CD4-positive, alpha-beta T cell treated with Interleukin-12 subunit alpha and Interleukin-12 subunit beta, for 1 hour (primary cell): Measurements from ENCODE around the gene APOL4.
A peak's percentile ranks its signal among the peaks of the same experiment; 100 is the strongest.
"Not testable (repeated sequence)": the region's sequence is repeated elsewhere in the genome, so short reads cannot be mapped to it uniquely, and the experiment has no call there.

Source experiments
- DNase-seq: peaks from one replicate; pipeline ENCODE4 v3.0.0-alpha.2; 2020

Gene APOL4

DNA sequence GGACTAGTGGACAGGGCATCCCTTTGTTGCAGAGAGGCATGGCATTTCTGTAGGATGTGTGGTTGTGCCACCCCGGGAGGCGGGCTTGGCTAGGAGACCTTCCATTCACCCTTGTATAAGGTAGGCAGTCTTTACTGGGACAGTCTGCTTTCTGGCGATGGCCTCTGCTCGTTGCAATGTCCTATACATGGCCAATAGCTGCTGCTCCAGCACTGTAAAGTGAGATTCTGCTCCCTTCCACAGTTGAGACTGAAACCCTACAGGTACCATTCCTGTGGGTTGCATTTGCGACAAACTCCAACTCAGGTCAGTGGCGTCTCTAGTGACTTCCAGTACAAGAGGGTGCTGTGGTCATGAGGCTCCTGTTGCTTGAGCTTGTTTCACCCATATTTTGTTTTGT, 20.7 kb downstream of the APOL4 start:
- no peak for DNase-seq

DNA sequence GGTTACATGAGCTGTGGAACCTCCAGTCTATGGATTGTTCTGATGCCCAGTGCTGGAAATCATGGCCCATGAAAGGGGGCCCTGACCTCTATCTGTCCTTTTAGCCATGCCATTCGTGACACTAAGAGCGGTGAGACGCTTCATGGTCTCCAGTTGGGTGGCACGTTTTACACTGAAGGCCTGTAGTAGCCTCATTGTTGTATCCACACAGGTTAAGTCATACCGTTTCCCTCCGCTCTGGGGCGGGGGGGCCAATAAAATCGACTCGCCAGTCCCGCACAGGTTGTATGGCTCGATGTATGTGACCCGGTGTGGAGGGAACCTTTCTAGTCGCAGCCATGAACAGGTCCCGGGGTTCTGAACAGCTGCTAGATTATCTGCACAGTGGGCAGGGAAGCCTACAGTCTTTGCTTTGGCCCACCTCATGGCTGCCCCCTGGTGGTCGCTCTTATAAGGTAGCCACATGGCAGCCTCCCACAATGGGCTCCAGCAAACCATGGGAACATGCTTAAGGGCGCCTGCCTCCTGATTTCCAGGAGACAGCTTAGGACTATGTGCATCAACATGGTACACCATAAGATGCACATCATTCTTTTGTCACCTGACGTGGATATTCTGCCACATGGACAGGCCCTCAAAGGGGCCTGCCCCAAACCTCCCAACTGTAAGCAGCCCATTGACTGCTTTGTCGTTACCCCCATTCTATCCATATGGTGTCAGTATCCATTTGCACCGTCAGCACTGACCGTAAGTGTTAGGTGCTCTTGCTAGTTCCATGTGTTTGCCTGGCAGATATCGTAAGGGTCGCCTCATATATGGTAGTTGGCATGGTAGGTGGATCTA, 21.4 kb downstream of the APOL4 start:
- peak; percentile 85 for DNase-seq

DNA sequence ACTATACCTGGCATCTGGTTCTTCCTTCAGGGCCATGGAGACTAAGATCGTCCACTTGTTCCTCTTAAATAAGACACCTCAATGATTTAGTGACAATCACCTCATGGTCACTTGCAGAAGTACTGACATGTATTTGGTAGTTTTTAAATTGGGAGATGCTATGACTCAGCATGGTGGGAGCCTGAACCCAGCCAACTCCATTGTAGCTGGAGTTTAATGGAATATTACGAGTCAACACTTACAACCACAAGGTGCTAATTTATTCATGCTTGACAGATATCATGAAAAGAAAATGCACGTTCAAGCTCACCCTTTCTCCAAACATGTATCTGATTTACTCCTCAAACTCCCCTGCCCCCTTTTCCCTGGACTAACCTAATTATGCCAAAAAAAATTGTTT, 24.4 kb downstream of the APOL4 start:
- DNase-seq, result no peak

DNA sequence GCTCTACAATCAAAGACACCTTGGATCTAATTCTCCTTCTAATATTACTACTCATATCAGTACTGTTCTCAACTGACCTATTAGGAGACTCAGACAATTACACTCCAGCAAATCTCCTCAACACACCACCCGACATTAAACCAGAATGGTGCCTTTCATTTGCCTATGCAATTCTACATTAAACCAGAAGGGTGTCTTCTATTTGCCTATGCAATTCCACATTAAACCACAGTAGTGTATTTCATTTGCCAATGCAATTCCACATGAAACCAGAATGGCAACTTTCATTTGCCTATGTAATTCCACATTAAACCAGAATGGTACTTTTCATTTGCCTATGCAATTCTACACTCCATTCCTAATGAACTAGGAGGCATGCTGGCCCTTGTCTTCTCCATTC, 25.7 kb downstream of the APOL4 start:
- DNase-seq, result no peak

DNA sequence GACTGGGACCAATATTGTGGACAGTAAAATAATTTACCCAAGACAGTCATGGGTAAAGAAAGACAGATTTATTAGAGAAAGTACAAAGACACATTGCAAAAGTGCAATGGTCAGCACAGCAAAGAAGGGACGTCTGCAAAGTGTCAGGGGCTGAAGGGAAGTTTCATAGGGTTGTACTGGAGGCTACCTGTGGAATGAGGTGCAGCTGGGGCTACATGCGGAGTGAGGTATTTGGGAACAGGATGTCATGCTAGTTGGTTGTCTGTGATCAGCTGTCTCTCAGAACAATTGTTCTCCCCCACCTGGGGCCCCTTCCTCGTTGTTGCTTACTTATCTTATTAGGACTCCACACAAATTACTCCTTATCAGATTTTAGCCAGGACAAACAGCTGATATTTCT, 29.7 kb downstream of the APOL4 start:
- no peak for DNase-seq

DNA sequence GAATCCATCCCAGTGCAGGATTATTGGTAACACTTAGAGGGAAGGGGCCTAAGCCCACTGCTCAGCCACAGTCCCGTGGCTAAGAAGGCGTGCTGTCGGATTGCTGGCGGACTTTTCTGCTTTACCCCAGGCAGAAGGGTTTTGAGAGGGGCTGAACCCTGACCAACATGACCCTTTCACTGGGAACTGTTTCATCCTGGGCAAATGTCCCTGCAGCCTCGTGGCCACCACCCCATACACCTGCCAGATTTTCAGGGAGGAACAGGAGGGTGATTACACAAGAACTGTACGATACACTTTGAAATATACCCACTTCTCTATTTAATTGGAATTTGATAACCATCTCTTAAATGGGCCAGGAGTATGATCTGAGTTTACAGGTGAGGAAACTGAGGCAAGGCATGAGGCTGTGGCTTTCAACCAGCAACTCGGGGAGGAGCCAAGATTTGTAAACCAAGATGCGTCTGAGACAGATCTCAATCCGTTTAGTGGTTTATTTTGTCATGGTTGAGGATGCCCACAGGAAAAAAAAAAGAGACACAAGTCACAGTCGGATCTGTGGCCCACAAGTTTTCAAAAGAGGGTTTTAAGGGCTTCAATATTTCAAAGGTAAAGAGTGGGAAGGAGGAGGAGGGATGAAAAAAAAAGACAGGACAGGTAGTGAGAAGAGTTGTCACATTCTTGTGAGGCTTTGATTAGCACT, 34.9 kb downstream of the APOL4 start:
- DNase-seq, result no peak

DNA sequence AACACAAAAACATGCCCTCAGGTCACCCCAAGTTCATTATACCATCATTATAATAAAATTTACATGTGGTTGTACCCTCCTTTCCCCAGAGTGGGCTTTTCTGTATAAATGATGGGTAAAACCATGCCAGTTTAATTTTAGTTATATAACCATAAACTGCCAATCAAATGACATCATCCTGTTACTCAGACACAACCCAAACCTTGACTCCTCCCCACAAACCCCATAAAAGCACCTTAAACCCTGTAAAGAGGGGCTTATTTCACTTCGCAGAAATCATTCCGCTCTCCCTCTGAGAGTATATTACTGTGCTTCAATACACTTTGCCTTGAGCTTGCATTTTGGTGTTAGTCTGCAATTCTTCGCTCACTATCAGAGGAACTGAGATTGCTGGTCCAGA, 35.5 kb downstream of the APOL4 start:
- no peak for DNase-seq

DNA sequence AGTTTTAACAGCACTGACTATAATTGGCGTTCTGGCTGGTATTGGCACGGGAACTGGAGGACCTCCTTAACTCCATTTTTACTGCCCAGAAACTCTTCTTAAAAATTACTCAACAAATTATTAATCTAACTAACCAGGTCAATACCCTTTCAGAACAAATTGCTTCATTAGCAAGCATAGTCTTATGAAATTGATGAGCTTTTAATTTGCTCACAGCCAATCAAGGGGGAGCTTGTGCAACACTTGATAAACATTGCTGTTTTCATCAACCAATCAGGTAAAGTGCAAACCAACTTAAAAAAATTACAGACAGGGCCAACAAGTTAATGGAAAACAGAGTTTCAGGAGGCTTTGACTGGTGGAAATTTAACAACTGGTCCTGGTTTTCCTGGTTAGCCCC, 36.5 kb downstream of the APOL4 start:
- DNase-seq, result no peak

DNA sequence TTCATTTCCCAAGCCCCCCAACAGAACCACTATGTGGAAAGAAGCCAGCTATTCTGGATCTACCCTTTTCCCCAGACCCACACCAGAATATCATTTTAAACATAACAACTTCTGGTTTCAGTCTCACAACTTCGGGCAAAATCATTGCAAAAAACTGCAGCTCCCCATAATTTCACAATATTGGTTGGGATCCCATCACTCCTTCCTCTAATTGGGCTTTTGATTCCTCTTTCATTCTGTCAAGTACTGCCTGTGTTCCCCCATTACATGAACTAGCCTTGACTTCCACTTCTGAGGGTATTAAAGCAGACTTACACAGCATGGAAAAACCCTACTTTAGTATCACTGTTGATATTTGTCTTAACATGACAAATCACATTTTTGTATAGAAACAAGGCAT, 37.0 kb downstream of the APOL4 start:
- no peak for DNase-seq

DNA sequence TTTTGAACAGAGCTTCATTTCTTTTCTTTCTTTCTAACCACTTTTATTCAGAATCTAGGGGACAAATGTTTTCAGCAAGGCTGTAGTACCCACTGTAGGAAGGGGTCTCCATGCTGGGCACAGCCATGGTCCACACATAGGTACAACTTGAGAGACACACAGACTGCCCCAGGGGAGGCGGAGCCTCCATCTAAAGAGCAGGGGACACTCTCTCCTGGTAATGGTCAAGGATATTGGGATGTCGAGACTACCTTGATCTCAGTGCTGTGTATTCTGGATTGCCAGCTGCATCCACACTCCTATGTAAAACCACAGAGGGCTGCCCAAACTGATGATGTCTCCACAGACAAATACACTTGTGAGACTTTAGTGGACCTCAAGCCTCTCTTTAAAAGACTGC, 38.1 kb downstream of the APOL4 start:
- no peak for DNase-seq

DNA sequence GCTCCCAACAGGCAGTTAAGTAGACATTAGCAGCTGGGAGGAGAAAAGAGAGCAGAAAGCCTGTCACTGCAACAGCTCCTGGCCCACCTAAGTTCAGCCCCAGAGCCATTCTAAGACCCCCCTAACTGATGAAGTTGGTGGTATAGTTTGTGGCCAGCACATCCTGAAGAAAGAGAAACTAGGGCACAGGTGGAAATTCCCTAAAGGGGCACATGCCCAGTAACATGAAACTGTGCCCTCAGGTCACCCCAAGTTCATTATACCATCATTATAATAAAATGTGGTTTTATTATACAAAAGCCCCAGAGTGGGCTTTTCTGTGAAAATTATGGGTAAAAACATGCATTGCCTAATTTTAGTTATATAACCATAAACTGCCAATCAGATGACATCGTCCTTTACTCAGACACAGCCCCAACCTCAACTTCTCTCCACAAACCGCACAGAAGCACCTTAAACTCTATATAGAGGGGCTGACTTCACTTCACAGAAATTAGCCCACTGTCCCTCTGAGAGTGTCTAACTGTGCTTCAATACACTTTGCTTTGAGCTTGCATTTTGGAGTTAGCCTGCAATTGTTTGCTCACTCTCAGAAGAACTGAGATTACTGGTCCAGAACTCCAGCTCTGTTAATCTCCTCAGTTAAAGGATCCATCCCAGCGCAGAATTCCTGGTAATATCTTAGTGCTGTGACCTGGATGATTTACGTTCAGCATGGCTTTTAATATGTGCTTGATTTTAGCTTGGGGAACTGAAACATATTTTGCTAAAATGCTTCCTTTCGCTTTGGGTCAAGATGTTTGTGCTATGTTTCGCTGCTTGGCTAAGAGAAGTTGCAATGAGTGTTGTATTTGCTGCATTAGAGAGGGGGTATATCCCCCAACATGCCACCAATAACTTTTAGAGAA, 39.2 kb downstream of the APOL4 start:
- DNase-seq, result peak; percentile 79

DNA sequence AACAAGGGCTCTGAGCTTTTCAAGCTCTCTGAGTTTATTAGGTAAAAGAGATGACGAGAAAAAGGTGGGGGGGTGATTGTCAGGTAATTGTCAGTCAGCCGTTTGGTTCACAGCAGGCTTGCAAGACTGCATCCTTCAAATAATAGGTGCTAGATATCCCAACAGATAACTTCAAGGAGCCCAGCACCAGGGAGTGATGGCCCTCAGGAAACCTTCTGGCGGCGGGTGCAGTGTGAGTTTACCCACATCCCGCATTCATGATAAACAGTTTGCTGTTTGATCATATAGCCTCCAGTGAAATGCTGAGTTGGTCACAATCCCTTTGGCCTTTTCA, 39.8 kb downstream of the APOL4 start:
- not testable (repeated sequence) for DNase-seq

DNA sequence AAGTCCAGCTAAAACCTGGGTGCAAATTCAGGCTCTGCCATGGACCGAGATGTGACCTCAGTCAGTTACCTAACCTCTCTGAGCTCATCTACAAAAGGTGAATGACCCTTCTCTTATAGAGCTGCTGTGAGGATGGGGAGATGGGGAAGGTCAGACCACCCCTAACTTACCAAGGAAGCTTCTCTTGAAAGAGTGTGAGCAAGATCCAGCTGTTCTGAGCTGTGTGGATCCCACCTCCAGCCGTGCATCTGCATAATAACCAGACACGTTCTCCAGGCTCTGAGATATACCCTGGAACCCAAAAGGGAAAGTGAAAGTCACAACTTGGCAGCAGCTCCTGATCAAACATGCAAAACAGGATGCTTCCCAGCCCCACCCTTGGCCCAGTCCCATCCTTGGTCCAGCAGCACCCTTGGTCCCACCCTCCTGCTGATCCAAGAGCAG, 41.1 kb downstream of the APOL4 start, which contains the start of gene APOL3:
Gene APOL3, minus strand, starts transcription at position 257 of the 444 bp plus-strand sequence. CDS start 11,700 bp downstream, outside the sequence.
- peak; percentile 72 for DNase-seq

DNA sequence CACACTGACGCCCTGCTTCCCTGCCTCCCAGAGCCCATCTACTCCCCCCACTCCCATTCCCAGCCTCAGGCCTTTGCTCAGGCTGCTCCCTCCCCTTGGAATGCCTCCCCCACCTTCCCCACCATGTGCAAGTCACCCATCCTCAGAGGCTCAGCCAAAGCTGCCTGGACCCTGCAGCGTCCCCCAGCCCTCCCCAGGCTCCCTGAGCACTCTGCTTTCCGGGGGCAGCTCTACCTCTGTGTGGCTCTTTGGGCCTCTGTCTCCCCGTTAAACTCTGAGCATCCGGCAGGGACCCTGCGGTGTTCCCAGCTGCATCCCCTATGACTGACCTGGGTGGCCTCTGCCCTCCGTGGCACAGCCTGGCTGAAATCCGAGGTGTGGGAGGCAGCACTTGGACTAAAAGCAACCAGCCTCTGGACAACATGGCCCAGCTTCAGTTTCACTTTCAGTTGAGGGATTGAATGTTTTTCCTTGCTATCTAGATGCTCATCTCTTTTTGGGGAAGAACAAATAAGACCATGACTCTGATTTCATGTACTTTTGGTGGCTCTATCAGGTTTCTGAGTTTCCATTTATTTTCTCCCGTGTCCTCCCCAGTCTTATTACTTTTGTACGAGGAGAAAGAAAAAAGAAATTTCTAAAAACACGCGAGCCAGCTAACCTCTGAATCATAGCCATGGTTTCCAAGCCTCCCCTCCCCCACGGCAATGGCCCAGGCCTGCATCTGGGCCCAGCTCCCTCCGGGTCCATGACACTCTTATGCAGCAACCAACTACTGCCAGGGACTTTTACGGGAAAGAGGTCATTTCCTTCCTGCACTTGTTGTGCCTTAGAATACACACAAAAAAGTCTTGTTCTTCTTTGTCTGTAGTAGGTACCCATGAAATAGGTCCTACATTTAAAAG, 44.8 kb downstream of the APOL4 start:
- peak; percentile 85 for DNase-seq

DNA sequence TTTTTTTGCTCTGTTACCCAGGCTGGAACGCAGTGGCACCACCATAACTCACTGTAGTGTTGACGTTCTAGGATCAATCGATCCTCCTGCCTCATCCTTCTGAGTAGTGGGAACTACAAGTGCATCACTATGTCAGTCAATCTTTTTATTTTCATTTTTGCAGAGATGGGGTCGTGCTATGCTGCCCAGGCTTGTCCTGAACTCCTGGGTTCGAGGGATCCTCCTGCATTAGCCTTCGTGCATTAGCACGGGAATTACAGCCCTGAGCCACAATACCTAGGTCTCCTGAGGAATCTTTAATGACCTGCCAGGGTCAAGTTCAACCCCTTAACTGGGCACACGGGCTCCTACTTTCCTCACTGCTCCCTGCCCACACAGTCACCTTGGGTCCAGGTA, 45.5 kb downstream of the APOL4 start:
- no peak for DNase-seq

DNA sequence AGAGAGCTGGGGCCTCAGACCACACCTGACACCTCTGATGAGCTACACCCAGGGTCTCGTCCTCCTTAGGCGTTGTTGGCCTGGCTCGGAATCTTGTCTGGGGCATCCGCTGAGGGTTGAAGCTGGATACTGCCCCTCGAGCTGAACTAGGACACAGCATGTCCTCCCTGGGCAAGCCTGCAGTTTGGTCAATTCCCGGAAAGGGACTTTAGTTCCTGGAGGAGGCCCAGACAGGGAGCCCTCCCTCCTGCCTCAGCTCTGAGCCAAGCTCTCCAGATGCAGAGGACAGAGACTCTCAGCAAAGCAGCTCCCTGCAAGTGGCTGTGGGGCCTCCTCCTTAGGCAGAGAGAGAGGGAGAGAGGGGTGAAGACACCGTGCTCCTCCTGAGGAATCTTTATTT, 45.9 kb downstream of the APOL4 start:
- DNase-seq, result no peak

DNA sequence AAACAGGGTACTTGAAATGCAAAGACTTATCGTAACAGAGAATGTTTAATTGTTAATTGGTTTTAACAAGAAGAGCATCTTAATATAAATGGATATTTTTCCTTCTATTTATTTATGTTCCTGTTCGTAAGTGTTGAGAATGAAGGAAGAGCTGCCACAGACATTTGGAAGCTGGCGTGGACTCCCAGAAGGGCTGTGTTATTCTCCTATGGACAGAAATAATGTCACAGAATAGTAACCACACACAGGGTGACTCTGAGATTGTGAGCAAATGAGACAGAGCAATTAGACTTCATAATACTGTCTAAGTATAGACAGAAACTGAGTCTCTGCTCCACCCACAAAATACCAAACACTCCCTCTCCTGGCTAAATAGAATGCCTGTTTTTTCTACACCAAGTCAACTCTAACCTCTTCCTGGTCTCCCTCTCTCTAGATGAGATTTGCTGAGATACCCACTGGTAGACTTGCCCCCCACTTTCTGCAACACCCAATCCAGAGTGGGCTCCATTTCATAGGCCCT, 47.1 kb downstream of the APOL4 start:
- DNase-seq, result no peak

DNA sequence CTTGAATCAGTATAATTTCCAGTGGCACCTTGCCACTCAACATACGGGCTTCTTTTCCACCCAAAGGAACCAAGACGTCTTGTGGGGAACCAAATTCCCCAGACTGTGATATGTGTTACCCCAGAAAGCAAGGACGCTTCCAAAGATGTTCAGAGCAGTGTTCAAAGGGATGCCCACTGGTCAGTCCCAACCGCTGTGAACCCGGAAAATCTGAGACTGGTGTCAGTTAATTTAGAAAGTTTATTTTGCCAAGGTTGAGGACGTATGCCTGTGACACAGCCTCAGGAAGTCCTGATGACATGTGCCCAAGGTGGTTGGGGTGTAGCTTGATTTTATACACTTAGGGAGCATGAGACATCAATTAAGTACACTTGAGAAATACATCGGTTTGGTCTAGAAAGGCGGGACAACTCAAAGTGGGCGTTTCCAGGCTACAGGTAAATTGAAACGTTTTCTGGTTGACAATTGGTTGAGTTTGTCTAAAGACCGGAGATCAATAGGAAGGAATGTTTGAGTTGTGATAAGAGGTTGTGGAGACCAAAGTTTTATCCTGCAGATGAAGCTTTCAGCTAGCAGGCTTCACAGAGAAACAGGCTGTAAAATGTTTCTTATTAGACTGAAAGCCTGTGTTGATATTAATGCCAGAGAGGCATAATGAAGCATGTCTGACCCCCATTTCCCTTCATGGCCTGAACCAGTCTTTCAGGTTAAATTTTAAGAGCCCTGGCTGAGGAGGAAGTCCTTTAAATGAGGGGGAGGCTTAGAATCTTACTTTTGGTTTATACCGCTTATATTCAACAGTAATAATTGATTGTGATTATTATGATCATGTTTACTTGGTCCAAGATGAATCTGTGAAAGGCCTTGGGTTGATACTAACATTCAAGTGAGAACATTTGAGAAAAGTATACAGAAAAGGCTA, 47.8 kb downstream of the APOL4 start:
- no peak for DNase-seq

DNA sequence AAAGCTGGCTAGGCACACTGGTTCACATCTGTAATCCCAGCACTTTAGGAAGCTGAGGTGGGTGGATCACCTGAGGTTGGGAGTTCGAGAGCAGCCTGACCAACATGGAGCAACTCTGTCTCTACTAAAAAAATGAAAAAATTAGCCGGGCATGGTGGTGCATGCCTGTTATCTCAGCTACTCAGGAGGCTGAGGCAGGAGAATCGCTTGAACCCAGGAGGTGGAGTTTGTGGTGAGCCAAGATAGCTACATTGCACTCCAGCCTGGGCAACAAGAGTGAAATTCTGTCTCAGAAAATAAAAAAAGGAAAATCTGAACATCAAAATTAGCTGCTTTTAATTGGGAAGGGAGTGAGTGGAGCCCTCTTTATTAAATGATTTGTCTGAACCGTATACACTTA, 48.8 kb downstream of the APOL4 start:
- not testable (repeated sequence) for DNase-seq

DNA sequence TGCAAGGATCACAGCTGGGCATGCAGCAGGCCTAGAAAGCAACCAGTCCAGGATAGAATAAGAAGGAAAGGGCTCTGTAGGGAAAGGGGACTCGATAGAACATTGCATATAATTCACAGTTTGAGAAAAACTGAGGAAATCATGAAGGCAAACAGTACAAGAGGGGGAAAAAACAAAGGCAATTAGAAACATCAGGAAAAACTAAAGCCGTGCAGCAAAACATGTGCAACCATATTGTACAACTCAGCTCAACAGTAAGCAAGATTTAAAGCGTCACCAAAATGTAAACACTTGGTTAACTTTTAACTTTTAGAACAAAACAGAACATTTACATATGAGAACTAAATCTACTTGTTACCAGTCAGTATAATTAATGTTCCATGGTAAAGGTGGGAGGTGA, 49.5 kb downstream of the APOL4 start:
- no peak for DNase-seq
